ENCODE measurements around the gene CARMIL3.

The CARMIL3 gene

DNA sequence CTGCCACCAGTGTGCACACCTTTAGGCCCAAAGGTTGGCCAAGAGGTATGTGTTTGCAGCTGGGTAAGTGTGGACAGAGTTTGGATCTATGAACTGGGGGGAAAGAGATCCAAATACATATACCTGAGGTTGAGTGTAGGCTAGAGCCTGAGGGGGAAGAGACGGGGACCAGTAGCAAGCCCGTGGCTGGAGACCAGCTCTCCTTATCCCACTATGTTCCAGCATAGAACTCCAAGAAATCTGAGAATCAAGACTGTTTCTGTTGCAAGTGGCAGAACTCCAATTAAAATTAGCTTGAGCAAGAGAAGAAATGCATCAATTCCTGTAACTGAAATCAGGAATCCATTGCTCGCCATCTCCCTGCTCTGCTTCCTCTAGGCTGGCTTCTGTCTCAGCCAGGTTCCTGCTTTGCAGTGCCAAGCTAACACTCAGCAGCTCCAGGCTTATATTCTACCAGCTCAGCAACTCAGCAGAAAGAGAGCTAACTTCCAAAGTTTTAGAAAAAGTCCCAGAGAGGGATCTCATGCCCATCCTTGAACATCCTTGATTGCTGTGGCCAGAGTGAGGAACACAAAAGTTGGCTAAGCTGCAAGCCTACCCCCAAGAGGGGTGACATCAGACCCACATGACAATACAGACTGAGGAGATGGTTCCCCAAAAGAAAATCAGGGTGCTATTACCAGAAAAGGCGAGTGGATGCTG is 40.8 kb downstream of the CARMIL3 start:
- ChIA-PET POLR2A (ENCODE audit: low non-redundant PET) (interaction anchor here (0.6 kb wide), 1 partner anchor 49 kb away, joined by 4 read pairs; the partner anchor contains the start of gene EMC9), CTCF (interaction anchor here (1.3 to 6.1 kb wide), 3 partner anchors 16 to 35 kb away, joined by 4 to 51 read pairs (median 4); no protein-coding TSS in a partner anchor)
- DNase-seq (ENCODE audit: low spot score): no peak
- H3K27ac ChIP-seq: peak overlapping the region; percentile 88
- TF ChIP-seq, protein P1, sequence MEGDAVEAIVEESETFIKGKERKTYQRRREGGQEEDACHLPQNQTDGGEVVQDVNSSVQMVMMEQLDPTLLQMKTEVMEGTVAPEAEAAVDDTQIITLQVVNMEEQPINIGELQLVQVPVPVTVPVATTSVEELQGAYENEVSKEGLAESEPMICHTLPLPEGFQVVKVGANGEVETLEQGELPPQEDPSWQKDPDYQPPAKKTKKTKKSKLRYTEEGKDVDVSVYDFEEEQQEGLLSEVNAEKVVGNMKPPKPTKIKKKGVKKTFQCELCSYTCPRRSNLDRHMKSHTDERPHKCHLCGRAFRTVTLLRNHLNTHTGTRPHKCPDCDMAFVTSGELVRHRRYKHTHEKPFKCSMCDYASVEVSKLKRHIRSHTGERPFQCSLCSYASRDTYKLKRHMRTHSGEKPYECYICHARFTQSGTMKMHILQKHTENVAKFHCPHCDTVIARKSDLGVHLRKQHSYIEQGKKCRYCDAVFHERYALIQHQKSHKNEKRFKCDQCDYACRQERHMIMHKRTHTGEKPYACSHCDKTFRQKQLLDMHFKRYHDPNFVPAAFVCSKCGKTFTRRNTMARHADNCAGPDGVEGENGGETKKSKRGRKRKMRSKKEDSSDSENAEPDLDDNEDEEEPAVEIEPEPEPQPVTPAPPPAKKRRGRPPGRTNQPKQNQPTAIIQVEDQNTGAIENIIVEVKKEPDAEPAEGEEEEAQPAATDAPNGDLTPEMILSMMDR (conservative IDR thresholded peaks at IDR 0.05; ENCODE audit: low read depth): no peak

DNA sequence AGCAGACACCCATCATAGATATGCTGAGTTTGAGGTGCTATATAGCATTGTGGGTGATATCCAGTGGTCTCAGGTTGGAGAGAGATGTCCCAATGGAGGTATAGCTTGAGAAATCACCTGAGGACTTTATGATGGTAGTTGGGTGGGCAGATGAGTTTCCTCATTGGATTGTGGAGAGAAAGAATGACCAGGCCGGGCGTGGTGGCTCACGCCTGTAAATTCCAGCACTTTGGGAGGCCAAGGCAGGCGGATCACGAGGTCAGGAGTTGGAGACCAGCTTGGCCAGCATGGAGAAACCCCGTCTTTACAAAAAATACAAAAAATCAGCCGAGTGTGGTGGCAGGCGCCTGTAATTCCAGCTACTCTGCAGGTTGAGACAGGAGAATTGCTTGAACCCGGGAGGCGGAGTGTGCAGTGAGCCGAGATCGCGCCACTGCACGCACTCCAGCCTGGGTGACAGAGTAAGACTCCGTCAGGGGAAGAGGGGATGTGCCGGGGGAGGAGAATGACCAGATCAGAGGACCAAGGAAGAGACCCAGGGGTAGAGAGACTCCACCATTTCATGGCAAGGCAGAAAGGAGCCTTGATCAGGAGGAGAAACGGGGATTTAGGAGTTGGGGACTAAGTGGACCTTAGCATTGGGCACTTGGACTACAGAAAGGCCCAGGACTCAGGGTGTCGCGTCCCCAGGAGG is 41.5 kb downstream of the CARMIL3 start:
- ChIA-PET POLR2A (ENCODE audit: low non-redundant PET) (interaction anchor here (0.6 to 1.4 kb wide), 5 partner anchors 15 to 80 kb away, joined by 3 to 5 read pairs (median 4); partner anchors contain the start of genes DCAF11 and EMC9), CTCF (interaction anchor here (1.3 to 6.1 kb wide), 3 partner anchors 15 to 36 kb away, joined by 4 to 51 read pairs (median 4); no protein-coding TSS in a partner anchor)
- TF ChIP-seq, protein P1 (conservative IDR thresholded peaks at IDR 0.05; ENCODE audit: low read depth): no peak
- no peak for DNase-seq (ENCODE audit: low spot score)
- H3K27ac ChIP-seq: peak overlapping the region; percentile 88

DNA sequence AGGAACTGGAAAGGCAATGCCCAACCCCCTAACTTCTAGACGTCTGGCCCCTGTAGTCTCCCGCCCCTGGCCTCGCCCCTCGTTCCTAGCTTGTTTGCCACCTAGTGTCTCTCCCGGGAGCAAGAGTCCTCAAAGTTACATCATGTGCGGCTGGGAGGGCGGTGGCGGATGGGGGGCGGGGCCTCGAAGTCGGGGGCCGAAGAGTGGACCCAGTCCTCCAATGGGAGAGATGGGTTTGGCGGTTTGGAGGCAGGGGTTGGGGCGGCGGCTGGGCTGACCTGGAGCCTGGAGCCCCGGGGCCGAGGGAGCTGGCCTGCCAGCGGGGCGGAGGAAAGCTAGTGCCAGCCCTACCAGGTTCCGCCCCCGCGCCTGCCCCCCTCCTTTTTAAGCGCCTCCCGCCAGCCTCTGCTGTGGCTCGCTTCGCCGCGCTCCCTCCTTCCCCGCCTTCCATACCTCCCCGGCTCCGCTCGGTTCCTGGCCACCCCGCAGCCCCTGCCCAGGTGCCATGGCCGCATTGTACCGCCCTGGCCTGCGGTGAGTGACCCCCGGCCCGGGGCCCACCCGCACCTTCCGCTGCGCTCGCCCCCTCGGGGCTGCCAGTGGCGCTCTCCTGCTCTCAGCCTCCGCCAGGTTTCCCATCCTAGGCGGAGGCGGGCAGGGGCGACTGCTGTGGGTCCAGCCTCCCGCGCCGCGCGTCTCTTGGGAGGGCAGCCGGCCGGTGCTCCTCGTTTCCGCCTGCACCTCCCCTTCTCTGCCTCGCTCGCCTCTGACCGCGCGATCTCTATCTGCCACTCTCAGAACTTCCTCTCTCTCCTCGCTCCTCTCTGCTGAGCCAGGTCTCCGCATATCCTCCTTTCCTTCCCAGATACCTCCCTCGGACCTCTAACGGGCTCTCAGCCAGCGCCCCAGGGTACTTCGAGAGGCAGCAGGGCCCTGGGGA is 42.4 kb downstream of the CARMIL3 start, which contains the start of gene PCK2:
PCK2 (plus strand) TSS at position 411 of the 940 bp plus-strand sequence; CDS start at position 506, 95 bp downstream.
- DNase-seq (ENCODE audit: low spot score): peak; percentile 97
- TF ChIP-seq, protein P1 (conservative IDR thresholded peaks at IDR 0.05; ENCODE audit: low read depth): no peak
- ChIA-PET CTCF (interaction anchor here (0.6 to 6.1 kb wide), 5 partner anchors 15 to 271 kb away, joined by 3 to 51 read pairs (median 4); no protein-coding TSS in a partner anchor), POLR2A (ENCODE audit: low non-redundant PET) (interaction anchor here (0.6 to 1.4 kb wide), 6 partner anchors 15 to 539 kb away, joined by 3 to 5 read pairs (median 4); partner anchors contain the start of genes DCAF11 and EMC9)
- H3K27ac ChIP-seq: peak within 1 kb of the TSS; percentile 88

DNA sequence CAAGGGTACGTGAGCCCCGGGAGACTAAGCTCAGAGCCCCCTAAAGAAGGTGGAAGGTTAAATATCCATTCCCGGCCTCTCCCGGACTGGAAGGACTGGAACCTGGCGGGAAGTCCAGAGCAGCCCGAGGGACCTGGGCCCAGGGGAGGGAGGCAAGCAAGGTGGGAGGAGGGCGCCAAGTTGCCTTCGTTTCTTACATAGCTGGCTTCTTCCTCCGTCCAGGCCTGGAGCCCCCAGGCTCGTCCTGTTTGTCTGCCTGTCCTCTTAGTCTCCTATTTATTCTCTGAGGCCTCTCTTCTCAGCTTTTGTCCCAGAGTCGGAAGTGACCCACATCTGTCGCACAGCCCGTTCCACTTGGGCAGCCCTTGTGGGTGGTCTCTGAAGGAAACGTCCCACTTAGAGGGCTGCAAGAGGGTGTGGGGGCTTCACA is 43.0 kb downstream of the CARMIL3 start:
- TF ChIP-seq, protein P1 (conservative IDR thresholded peaks at IDR 0.05; ENCODE audit: low read depth): no peak
- CTCF ChIA-PET: interaction anchor here (1.3 to 6.1 kb wide), 2 partner anchors 14 to 37 kb away, joined by 5 to 51 read pairs; no protein-coding TSS in a partner anchor
- DNase-seq (ENCODE audit: low spot score): no peak
- H3K27ac ChIP-seq: peak overlapping the region; percentile 88
- POLR2A ChIA-PET (ENCODE audit: low non-redundant PET): interaction anchor here (0.6 to 1.4 kb wide), 5 partner anchors 14 to 540 kb away, joined by 3 to 5 read pairs (median 4); no protein-coding TSS in a partner anchor

DNA sequence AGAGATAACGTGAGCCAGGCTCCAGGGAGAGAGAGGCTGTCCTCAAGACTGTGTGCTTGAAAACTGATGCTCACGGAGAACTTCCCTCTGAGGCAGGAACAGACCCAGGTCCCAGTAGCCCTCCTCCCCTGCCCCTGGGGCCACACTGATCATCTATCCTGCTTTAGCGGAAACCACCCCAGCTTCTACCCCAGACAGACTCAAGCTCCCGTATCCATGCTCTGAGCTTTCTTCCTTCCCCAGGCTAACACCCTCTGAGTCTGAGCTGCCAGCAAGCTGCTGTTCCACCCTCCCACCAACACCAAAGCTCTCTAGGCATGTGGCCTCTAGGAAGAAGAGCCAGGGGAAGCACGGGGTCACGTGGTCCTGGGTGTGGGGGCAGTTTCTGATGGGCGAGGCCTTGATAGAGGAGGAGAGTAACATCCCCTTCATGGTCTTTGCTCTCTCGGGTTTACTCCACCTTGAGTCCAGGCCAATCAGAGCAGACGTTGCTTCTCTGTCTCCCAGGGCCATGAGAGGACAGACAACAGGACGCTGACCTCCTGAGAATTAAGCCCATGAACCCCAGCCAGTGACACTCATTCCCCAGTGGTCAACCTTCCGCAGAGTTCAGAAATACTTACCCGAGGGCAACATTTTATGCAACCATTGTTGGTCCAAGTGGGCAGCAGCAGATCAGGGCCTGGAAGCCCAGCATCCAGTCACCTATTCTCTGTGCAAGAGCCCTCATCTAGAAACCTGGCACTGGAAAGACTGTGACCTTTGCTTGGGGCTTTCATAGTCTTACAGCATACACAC is 43.7 kb downstream of the CARMIL3 start:
- TF ChIP-seq, protein P1 (conservative IDR thresholded peaks at IDR 0.05; ENCODE audit: low read depth): no peak
- H3K27ac ChIP-seq: peak overlapping the region; percentile 88
- CTCF ChIA-PET: interaction anchor here (1.3 to 6.1 kb wide), 2 partner anchors 13 to 38 kb away, joined by 5 to 51 read pairs; no protein-coding TSS in a partner anchor
- no peak for DNase-seq (ENCODE audit: low spot score)
- POLR2A ChIA-PET (ENCODE audit: low non-redundant PET): interaction anchor here (0.6 to 0.7 kb wide), 3 partner anchors 20 to 541 kb away, joined by 3 to 5 read pairs (median 4); no protein-coding TSS in a partner anchor

Data from RWPE1 (cell line).